NT2/D1 (cell line): Measurements from ENCODE around the gene EIF3I.

Source experiments
- SUZ12 ChIP-seq: IDR thresholded peaks from 2 replicates; pipeline ENCODE4 v1.6.1; 2011; ENCODE audit not compliant: insufficient read length, insufficient read depth; ENCODE audit errors: extremely low read depth
- ZNF274 ChIP-seq: IDR thresholded peaks from 2 replicates; pipeline ENCODE4 v1.6.1; 2011; ENCODE audit warnings: mild to moderate bottlenecking, low read depth, low read length

DNA sequence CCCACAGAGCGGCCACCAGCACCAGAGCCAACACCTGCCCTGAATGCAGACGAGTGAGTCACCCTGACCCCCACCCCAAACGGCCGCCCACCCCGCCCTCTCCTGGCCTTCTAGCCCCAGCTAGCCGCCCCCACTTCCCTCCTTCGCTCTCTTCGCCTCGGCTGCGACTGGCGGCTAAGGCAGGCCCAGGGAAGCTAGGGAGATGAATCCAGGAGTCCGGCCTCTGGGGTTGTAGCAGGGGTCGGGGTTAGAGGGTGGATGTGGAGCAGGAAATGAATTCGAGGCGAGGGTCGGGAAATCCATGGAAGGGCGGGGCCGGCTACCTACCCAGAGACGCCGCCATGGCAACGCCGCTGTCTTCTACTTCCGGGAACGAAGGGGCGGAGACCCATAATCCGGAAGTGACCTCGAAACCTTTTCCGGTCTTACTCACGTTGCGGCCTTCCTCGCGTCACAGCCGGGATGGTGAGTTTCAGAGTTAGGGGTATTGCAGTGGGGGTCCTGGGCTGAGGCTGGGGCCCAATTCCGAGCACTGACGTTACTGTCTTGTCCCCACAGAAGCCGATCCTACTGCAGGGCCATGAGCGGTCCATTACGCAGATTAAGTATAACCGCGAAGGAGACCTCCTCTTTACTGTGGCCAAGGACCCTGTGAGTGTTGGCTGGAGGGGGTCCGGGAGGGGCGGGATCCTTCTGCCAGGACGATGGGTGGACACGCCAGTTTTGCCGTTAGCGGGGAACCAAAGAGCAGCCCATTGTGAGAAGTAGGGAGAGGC, at the start of gene EIF3I, which contains the start of gene TMEM234:
- no peak for TF ChIP-seq ZNF274
- TF ChIP-seq SUZ12: no peak
